Motor neuron (in vitro differentiated cells): ENCODE measurements around the gene COMMD7. TPM values are rescaled to one million over a fixed set of nuclear protein-coding genes. Genes with fewer than 3 reads are reported as not detected.
A peak's percentile ranks its signal among the peaks of the same experiment; 100 is the strongest.

Source experiments
- ATAC-seq, 8 experiments: fragments of 200-7000 bp; cut with Tn5 transposase; replicated peaks in 6 of 8; 2 replicates each; pipeline ENCODE4 v1.8.0; 2021; ENCODE audit warnings: mild to moderate bottlenecking in 8 of 8, moderate library complexity in 8 of 8
- H3K27ac ChIP-seq, 2 donors: fragments of 250-450 bp; sonication (Bioruptor Pico); 2 replicates each; pipeline ENCODE4 v1.9.0; 2021; ENCODE audit warnings: antibody characterized with exemption in 2 of 2, mild to moderate bottlenecking in 2 of 2, moderate library complexity in 1 of 2
- H3K4me1 ChIP-seq, 2 donors: fragments of 250-450 bp; sonication (Bioruptor Pico); replicated peaks in 1 of 2; 2 replicates each; pipeline ENCODE4 v1.6.1; 2021; ENCODE audit warnings: antibody characterized with exemption in 2 of 2, mild to moderate bottlenecking in 2 of 2, moderate library complexity in 1 of 2
- H3K4me3 ChIP-seq, 5 donors: fragments of 250-450 bp; sonication (Bioruptor Pico); 2 replicates each; pipeline ENCODE4 v1.9.0; 2021; ENCODE audit warnings: antibody characterized with exemption in 5 of 5, mild to moderate bottlenecking in 5 of 5, moderate library complexity in 4 of 5
- WGBS, 10 experiments: fragments of 450-650 bp; shearing (Covaris generic); methylation state at CpG; one replicate each; pipeline ENCODE4 v1.0.0; 2022; 5-methylcytosine and 5-hydroxymethylcytosine counted together
- in situ Hi-C, 9 experiments: fragments of 400-800 bp; cut with MboI; loops; one replicate each; pipeline ENCODE4 v1.15.0; 2021; ENCODE audit warnings: low sequenced_read_pairs in 9 of 9, low pct_unique_long_range_greater_than_20kb in 2 of 9; ENCODE audit not compliant: unreplicated experiment in 9 of 9
- total RNA-seq, 8 experiments: library from RNA; unstranded; fragments of 300-600 nt; gene quantifications; 2 replicates each; pipeline versions ENCODE4 v1.2.3 to v1.2.4, GENCODE V29; 2022

Gene COMMD7
- total RNA-seq, 8 experiments from 2014 or later = 14.1 to 35.3 (median 17.5) TPM

DNA sequence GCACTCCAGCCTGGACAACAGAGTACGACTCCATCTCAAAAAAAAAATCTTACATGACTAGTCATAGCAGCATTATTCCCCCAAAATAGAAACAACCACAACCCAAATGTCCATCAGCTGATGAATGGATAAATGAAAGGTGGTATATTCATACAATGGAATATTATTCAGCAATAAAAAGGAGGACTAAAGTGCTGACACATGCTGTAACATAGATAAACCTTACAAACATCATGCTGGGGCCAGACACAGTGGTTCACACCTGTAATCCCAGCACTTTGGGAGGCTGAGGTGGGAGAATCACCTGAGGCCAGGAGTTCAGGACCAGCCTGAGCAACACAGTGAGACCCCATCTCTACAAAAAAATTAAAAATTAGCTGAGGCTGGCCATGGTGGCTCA, 86.4 kb downstream of the COMMD7 start:
- ATAC-seq = no peak
- in situ Hi-C loops = loop anchor here in 5 of 9 experiments (10.0 to 25.0 kb wide), 4 partner anchors 132 to 820 kb away; partner anchors contain the start of gene FOXS1 (in 1 of the 5)

DNA sequence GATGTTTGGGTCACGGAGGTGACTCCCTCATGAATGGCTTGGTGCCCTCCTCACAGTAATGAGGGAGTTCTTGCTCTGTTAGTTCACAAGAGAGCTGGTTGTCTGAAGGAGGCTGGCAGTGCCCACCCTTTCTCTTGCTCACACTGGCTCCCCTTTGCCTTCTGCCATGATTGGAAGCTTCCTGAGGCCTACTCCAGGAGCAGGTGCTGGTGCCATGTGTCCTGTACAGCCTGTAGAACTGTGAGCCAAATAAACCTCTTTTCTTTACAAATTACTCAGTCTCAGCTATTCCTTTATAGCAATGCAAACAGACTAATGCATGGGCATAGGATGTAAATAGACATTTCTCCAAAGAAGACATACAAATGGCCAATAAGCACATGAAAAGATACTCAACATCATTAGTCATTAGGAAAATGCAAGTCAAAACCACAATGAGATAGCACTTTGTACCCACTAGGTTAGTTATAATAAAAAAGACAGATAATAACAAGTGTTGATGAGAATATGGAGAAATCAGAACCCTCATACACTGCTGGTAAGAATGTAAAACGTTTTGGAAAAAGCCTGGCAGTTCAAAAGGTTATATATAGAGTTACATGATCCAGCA, 87.3 kb downstream of the COMMD7 start:
- no peak overlapping the region for H3K27ac ChIP-seq
- in situ Hi-C loops = loop anchor here in 5 of 9 experiments (10.0 to 25.0 kb wide), 4 partner anchors 131 to 819 kb away; partner anchors contain the start of gene FOXS1 (in 1 of the 5)
- peaks cover 4 to 5% of the 10 kb centered on the region in 2 donors for H3K4me1 ChIP-seq
- 0 to 63% (median 17%) methylated on average over 1 of the region's 2 CpGs; no CpG with 5 or more reads in 3 of the 10 experiments for WGBS, 10 experiments
- no peak for ATAC-seq
- H3K4me3 ChIP-seq = no peak overlapping the region

More for the DNA sequence above, 86.4 kb downstream of the COMMD7 start:
- Histone ChIP-seq H3K27ac (no peak overlapping the region), H3K4me1 (peaks cover 4 to 5% of the 10 kb centered on the region in 2 donors), H3K4me3 (no peak overlapping the region)
- 100% methylated on average over 1 of the region's 1 CpG; no CpG with 5 or more reads in 8 of the 10 experiments for whole genome bisulfite sequencing, 10 experiments

DNA sequence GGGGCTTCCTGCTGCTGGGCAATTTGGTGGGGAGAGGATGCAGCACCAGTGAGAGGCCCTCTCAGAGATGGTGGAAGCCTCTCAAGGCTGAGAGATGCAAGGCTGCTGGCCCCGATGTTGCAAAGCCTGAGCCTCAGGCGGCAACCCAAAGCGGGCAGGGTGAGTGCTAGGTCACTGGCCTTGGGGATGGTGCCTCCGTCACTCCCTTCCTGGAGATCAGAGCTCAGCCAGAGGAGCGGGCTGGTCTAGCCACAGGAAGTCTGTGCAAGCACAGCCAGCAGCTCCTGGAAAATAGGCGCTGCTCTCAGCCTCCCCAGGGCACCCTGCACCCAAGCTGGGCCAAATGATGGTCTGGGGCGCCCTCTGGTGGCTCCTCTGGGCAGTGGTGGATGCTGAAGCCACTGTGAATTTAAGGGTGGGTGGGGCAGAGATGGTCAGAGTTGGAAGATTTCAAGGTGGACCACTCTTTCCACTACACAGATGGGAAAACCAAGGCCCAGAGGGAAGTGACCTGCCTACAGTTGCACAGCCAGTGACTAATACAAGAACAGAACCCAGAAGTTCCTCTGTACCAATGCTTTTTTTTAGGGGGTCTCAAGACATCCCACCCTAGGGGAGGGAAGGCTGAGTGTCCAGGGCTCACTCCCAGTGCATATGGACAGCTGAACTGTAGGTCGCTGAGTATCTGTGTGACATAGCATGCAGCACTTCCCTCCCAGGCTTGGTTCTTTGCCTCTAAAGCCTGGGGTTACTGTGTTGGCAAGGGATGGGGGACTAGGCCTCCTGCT, 90.3 kb downstream of the COMMD7 start:
- Histone ChIP-seq H3K27ac (no peak overlapping the region), H3K4me3 (no peak overlapping the region)
- in situ Hi-C loops = loop anchor here in 6 of 9 experiments (5.0 to 25.0 kb wide), 5 partner anchors 128 to 816 kb away; partner anchors contain the start of gene FOXS1 (in 1 of the 6)

More for the DNA sequence above, 90.3 kb downstream of the COMMD7 start:
- peaks cover 4 to 5% of the 10 kb centered on the region in 2 donors for H3K4me1 ChIP-seq
- WGBS, 10 experiments = 0 to 60% (median 0%) methylated on average over 1 to 2 of the region's 8 CpGs; no CpG with 5 or more reads in 3 of the 10 experiments
- ATAC-seq = peak; percentile 97 to 100 (median 99)

Other genes with a start within 250 kb of the COMMD7 start
- gene NOL4L, start 158.1 kb downstream of the COMMD7 start, total RNA-seq = 10 to 100 TPM in 7 of 8 experiments, 1 to 10 TPM in 1; 9.1 to 34.6 (median 20.4) TPM
- 1 to 10 TPM in 4 of 8 experiments, under 1 TPM in 2, not detected in 2; 0.08 to 1.6 (median 1.3) TPM for gene C20orf203, start 69.5 kb downstream of the COMMD7 start, total RNA-seq
- gene DNMT3B, start 18.9 kb upstream of the COMMD7 start, total RNA-seq = 10 to 100 TPM in 4 of 8 experiments, 1 to 10 TPM in 4; 1.4 to 35.2 (median 10.5) TPM
- gene MAPRE1, start 76.5 kb upstream of the COMMD7 start, total RNA-seq = 100 to 1,000 TPM in 5 of 8 experiments, 10 to 100 TPM in 3; 63.9 to 147 (median 105) TPM
- gene EFCAB8, start 115.5 kb upstream of the COMMD7 start, total RNA-seq = under 1 TPM in 5 of 8 experiments, not detected in 3; 0.05 to 0.73 (median 0.17) TPM